HCT116 (cell line): Measurements from ENCODE around the gene NFIA. TPM values are rescaled to one million over a fixed set of nuclear protein-coding genes. Genes with fewer than 3 reads are reported as not detected.

Source experiments
- ATAC-seq: fragments of 200-7000 bp; cut with Tn5 transposase; 2 replicates; pipeline ENCODE4 v1.9.1; 2020; ENCODE audit warnings: mild to moderate bottlenecking, moderate library complexity
- BruUV-seq: library from RNA; stranded (reverse); fragments of 400-500 nt; replicated peaks from 2 replicates; lab custom pipeline; 2021; lab: Mats Ljungman, UMichigan
- CTCF ChIA-PET: fragments of 300-600 bp; sonication (Branson Sonifier 250); formaldehyde crosslinking; loops from one replicate; lab custom pipeline; 2021; ENCODE audit warnings: antibody characterized with exemption; lab: Charles Lee
- POLR2A ChIA-PET: fragments of 300-600, 350-600 bp; sonication (Branson Sonifier 250); formaldehyde crosslinking; loops from one replicate; lab custom pipeline; 2021; ENCODE audit warnings: antibody characterized with exemption; lab: Charles Lee
- RAD21 ChIA-PET, 2 experiments: fragments of 300-600 bp; sonication (Branson Sonifier 250); formaldehyde crosslinking; loops; one replicate each; lab custom pipeline; 2023; ENCODE audit warnings: low total read pairs in 2 of 2; ENCODE audit not compliant: uncharacterized antibody in 2 of 2, unreplicated experiment in 2 of 2, low non-redundant PET in 1 of 2; lab: Charles Lee
- DNase-seq: peaks from one replicate; pipeline ENCODE4 v3.0.0-alpha.2; 2010; ENCODE audit warnings: low read depth, low spot score
- H2AFZ ChIP-seq: fragments of 200-600 bp; shearing (Covaris generic), sonication (generic); 2 replicates; pipeline ENCODE4 v1.6.1; 2017; ENCODE audit warnings: low read depth, mixed run types, mixed read lengths, antibody characterized with exemption, low read length; ENCODE audit not compliant: poor library complexity, severe bottlenecking
- H3K27ac ChIP-seq: 2 replicates; pipeline ENCODE4 v1.5.1; 2012; ENCODE audit warnings: low read depth, low read length
- H3K27me3 ChIP-seq: fragments of 200-600 bp; sonication (generic); 2 replicates; pipeline ENCODE4 v1.6.1; 2016; ENCODE audit warnings: mixed run types, low read length, mixed read lengths; ENCODE audit not compliant: insufficient read depth
- H3K36me3 ChIP-seq, 2 experiments: fragments of 200-500 bp in 1 of 2; fragments of 200-600 bp in 1 of 2; sonication (Bioruptor generic) in 1 of 2; sonication (generic) in 1 of 2; 2 replicates each; pipeline versions ENCODE4 v1.5.1 to v1.6.1; 2014 to 2016; ENCODE audit warnings: low read length in 2 of 2, inconsistent platforms in 1 of 2, mixed read lengths in 1 of 2, mixed run types in 1 of 2; ENCODE audit not compliant: insufficient read depth in 2 of 2, control insufficient read depth in 1 of 2
- H3K4me1 ChIP-seq, 2 experiments: fragments of 200-600 bp in 1 of 2; sonication (generic) in 1 of 2; 2 replicates each; pipeline versions ENCODE4 v1.5.1 to v1.6.1; 2012 to 2017; ENCODE audit warnings: low read length in 2 of 2, inconsistent platforms in 1 of 2, mild to moderate bottlenecking in 1 of 2, mixed read lengths in 1 of 2, mixed run types in 1 of 2, moderate library complexity in 1 of 2; ENCODE audit not compliant: insufficient read depth in 2 of 2, control insufficient read depth in 1 of 2
- H3K4me2 ChIP-seq: fragments of 200-600 bp; sonication (generic); 2 replicates; pipeline ENCODE4 v1.6.1; 2017; ENCODE audit warnings: mixed run types, low read length, mixed read lengths
- H3K4me3 ChIP-seq, 2 experiments: fragments of 200-600 bp in 1 of 2; sonication (generic) in 1 of 2; replicated peaks in 1 of 2; 2 replicates each; pipeline ENCODE4 v1.5.1; 2011 to 2016; ENCODE audit warnings: low read length in 2 of 2, control low read depth in 1 of 2, low read depth in 1 of 2, mild to moderate bottlenecking in 1 of 2, mixed read lengths in 1 of 2, mixed run types in 1 of 2
- H3K79me2 ChIP-seq: fragments of 200-600 bp; sonication (generic); 2 replicates; pipeline ENCODE4 v1.6.1; 2017; ENCODE audit warnings: mild to moderate bottlenecking, mixed run types, low read length, moderate library complexity, mixed read lengths; ENCODE audit not compliant: insufficient read depth
- H3K9ac ChIP-seq: fragments of 200-600 bp; sonication (generic); 2 replicates; pipeline ENCODE4 v1.6.1; 2016; ENCODE audit warnings: low read length, mixed read lengths
- H3K9me2 ChIP-seq: fragments of 200-600 bp; sonication (generic), shearing (Covaris generic); 2 replicates; pipeline ENCODE4 v1.6.1; 2017; ENCODE audit warnings: mixed run types, mild to moderate bottlenecking, moderate library complexity; ENCODE audit not compliant: insufficient read depth
- H3K9me3 ChIP-seq, 2 experiments: fragments of 200-500 bp in 1 of 2; fragments of 200-600 bp in 1 of 2; sonication (Bioruptor generic) in 1 of 2; sonication (generic) in 1 of 2; 2 replicates each; pipeline ENCODE4 v1.6.1; 2014 to 2017; ENCODE audit warnings: low read length in 2 of 2, mixed read lengths in 2 of 2, inconsistent platforms in 1 of 2, low read depth in 1 of 2, mild to moderate bottlenecking in 1 of 2, mixed run types in 1 of 2, moderate library complexity in 1 of 2; ENCODE audit not compliant: control insufficient read depth in 1 of 2, insufficient read depth in 1 of 2
- H4K20me1 ChIP-seq: fragments of 200-600 bp; sonication (generic), shearing (Covaris generic); 2 replicates; pipeline ENCODE4 v1.6.1; 2017; ENCODE audit warnings: mixed run types, mild to moderate bottlenecking, moderate library complexity; ENCODE audit not compliant: insufficient read depth
- CBX3 ChIP-seq: IDR thresholded peaks from 2 replicates; pipeline ENCODE4 v1.6.1; 2012; ENCODE audit warnings: low read depth
- CEBPB ChIP-seq: IDR thresholded peaks from 2 replicates; pipeline ENCODE4 v1.6.1; 2012; ENCODE audit warnings: low read depth
- EGR1 ChIP-seq: IDR thresholded peaks from 2 replicates; pipeline ENCODE4 v1.6.1; 2012; ENCODE audit warnings: low read depth
- ELF1 ChIP-seq: IDR thresholded peaks from 2 replicates; pipeline ENCODE4 v1.6.1; 2012; ENCODE audit warnings: low read depth, borderline replicate concordance
- EZH2phosphoT487 ChIP-seq: fragments of 200-600 bp; IDR thresholded peaks from 2 replicates; pipeline ENCODE4 v1.6.1; 2018; ENCODE audit warnings: antibody characterized with exemption, borderline replicate concordance
- FOSL1 ChIP-seq: IDR thresholded peaks from 2 replicates; pipeline ENCODE4 v1.6.1; 2012; ENCODE audit warnings: low read depth
- JUND ChIP-seq: IDR thresholded peaks from 2 replicates; pipeline ENCODE4 v1.6.1; 2012
- POLR2AphosphoS5 ChIP-seq: IDR thresholded peaks from 2 replicates; pipeline ENCODE4 v1.6.1; 2011; ENCODE audit warnings: mild to moderate bottlenecking, low read depth, low read length, moderate library complexity
- RAD21 ChIP-seq: IDR thresholded peaks from 2 replicates; pipeline ENCODE4 v1.6.1; 2012; ENCODE audit warnings: low read depth, mild to moderate bottlenecking
- SIN3A ChIP-seq: IDR thresholded peaks from 2 replicates; pipeline ENCODE4 v1.6.1; 2012; ENCODE audit warnings: low read depth
- SP1 ChIP-seq: IDR thresholded peaks from 2 replicates; pipeline ENCODE4 v1.6.1; 2012; ENCODE audit warnings: low read depth
- SRF ChIP-seq: IDR thresholded peaks from 2 replicates; pipeline ENCODE4 v1.6.1; 2012; ENCODE audit warnings: low read depth
- TCF7L2 ChIP-seq: IDR thresholded peaks from 2 replicates; pipeline ENCODE4 v1.7.0; 2011; ENCODE audit warnings: borderline replicate concordance, inconsistent platforms; ENCODE audit not compliant: insufficient read depth, insufficient read length; ENCODE audit errors: extremely low read depth
- YY1 ChIP-seq: IDR thresholded peaks from 2 replicates; pipeline ENCODE4 v1.6.1; 2011; ENCODE audit warnings: low read length, low read depth, moderate library complexity, mild to moderate bottlenecking; ENCODE audit not compliant: insufficient replicate concordance; ENCODE audit errors: extremely low read depth
- ZFX ChIP-seq: fragments of 450-650 bp; IDR thresholded peaks from 2 replicates; pipeline ENCODE4 v1.6.1; 2017
- intact Hi-C: fragments of 100-400 bp; cut with micrococcal nuclease; formaldehyde crosslinking; loops from 2 replicates; pipeline ENCODE4 v1.10.0; 2022
- total RNA-seq: library from RNA; stranded (reverse); gene quantifications from one replicate; pipeline ENCODE4 v1.2.1, GENCODE V29; 2021; ENCODE audit not compliant: unreplicated experiment
- TF ChIP-seq, protein P1 (sequence below): IDR thresholded peaks from 2 replicates; pipeline ENCODE4 v1.6.1; 2011; ENCODE audit warnings: mild to moderate bottlenecking, low read length, moderate library complexity; ENCODE audit not compliant: insufficient replicate concordance; ENCODE audit errors: extremely low read depth
- TF ChIP-seq, protein P2 (sequence below), 3 experiments: fragments of 200-600 bp in 1 of 3; sonication (generic) in 1 of 3; IDR thresholded peaks in 2 of 3; conservative IDR thresholded peaks in 1 of 3; 2 replicates each; pipeline ENCODE4 v1.5.1; 2012 to 2017; ENCODE audit warnings: low read depth in 2 of 3, low read length in 2 of 3, antibody characterized with exemption in 1 of 3, borderline replicate concordance in 1 of 3, control low read depth in 1 of 3, mild to moderate bottlenecking in 1 of 3, mixed read lengths in 1 of 3, mixed run types in 1 of 3, moderate library complexity in 1 of 3; ENCODE audit not compliant: insufficient read depth in 1 of 3
- TF ChIP-seq, protein P3 (sequence below): IDR thresholded peaks from 2 replicates; pipeline ENCODE4 v1.6.1; 2012
- TF ChIP-seq, protein P4 (sequence below): IDR thresholded peaks from 2 replicates; pipeline ENCODE4 v1.6.1; 2012; ENCODE audit warnings: low read depth
- TF ChIP-seq, protein P5 (sequence below): IDR thresholded peaks from 2 replicates; pipeline ENCODE4 v1.6.1; 2012

NFIA gene
- total RNA-seq, 1 experiment from 2014 or later, result 17.2 TPM

- Histone ChIP-seq H3K27me3 (no peaks in the 10 kb centered on the region), H3K36me3 (no peaks in the 10 kb centered on the region), H3K27ac (no peak overlapping the region), H3K9ac (no peak overlapping the region), H3K79me2 (no peaks in the 10 kb centered on the region), H3K4me2 (no peak overlapping the region), H3K9me3 (no peaks in the 10 kb centered on the region), H3K4me3 (no peak overlapping the region), H3K4me1 (no peaks in the 10 kb centered on the region), H4K20me1 (no peaks in the 10 kb centered on the region), H3K9me2 (no peaks in the 10 kb centered on the region), H2AFZ (no peak overlapping the region)
- ChIA-PET POLR2A (no interaction called here), CTCF (no interaction called here), RAD21 (no interaction called here)
- intact Hi-C loops, result no loop called here
- TF ChIP-seq SRF, result no peak
- TF ChIP-seq, protein P1, sequence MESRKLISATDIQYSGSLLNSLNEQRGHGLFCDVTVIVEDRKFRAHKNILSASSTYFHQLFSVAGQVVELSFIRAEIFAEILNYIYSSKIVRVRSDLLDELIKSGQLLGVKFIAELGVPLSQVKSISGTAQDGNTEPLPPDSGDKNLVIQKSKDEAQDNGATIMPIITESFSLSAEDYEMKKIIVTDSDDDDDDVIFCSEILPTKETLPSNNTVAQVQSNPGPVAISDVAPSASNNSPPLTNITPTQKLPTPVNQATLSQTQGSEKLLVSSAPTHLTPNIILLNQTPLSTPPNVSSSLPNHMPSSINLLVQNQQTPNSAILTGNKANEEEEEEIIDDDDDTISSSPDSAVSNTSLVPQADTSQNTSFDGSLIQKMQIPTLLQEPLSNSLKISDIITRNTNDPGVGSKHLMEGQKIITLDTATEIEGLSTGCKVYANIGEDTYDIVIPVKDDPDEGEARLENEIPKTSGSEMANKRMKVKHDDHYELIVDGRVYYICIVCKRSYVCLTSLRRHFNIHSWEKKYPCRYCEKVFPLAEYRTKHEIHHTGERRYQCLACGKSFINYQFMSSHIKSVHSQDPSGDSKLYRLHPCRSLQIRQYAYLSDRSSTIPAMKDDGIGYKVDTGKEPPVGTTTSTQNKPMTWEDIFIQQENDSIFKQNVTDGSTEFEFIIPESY, result no peak
- TF ChIP-seq EGR1, result no peak
- no peak for TF ChIP-seq ZFX
- TF ChIP-seq EZH2phosphoT487, result no peak
- TF ChIP-seq, protein P2, sequence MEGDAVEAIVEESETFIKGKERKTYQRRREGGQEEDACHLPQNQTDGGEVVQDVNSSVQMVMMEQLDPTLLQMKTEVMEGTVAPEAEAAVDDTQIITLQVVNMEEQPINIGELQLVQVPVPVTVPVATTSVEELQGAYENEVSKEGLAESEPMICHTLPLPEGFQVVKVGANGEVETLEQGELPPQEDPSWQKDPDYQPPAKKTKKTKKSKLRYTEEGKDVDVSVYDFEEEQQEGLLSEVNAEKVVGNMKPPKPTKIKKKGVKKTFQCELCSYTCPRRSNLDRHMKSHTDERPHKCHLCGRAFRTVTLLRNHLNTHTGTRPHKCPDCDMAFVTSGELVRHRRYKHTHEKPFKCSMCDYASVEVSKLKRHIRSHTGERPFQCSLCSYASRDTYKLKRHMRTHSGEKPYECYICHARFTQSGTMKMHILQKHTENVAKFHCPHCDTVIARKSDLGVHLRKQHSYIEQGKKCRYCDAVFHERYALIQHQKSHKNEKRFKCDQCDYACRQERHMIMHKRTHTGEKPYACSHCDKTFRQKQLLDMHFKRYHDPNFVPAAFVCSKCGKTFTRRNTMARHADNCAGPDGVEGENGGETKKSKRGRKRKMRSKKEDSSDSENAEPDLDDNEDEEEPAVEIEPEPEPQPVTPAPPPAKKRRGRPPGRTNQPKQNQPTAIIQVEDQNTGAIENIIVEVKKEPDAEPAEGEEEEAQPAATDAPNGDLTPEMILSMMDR (IDR thresholded peaks at IDR 0.05 in 2 of 3, conservative IDR thresholded peaks at IDR 0.05 in 1 of 3; ENCODE audit: borderline replicate concordance in 1 of 3, insufficient read depth in 1 of 3, low read depth in 2 of 3, low read length in 2 of 3), result no peak
- TF ChIP-seq SP1, result no peak
- TF ChIP-seq RAD21, result no peak
- no peak for TF ChIP-seq ELF1
- no peak for TF ChIP-seq FOSL1
- no peak for TF ChIP-seq JUND
- TF ChIP-seq POLR2AphosphoS5, result no peak
- TF ChIP-seq, protein P3, sequence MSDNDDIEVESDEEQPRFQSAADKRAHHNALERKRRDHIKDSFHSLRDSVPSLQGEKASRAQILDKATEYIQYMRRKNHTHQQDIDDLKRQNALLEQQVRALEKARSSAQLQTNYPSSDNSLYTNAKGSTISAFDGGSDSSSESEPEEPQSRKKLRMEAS, result no peak
- no peak for TF ChIP-seq YY1
- TF ChIP-seq CEBPB, result no peak
- TF ChIP-seq CBX3, result no peak
- TF ChIP-seq, protein P4, sequence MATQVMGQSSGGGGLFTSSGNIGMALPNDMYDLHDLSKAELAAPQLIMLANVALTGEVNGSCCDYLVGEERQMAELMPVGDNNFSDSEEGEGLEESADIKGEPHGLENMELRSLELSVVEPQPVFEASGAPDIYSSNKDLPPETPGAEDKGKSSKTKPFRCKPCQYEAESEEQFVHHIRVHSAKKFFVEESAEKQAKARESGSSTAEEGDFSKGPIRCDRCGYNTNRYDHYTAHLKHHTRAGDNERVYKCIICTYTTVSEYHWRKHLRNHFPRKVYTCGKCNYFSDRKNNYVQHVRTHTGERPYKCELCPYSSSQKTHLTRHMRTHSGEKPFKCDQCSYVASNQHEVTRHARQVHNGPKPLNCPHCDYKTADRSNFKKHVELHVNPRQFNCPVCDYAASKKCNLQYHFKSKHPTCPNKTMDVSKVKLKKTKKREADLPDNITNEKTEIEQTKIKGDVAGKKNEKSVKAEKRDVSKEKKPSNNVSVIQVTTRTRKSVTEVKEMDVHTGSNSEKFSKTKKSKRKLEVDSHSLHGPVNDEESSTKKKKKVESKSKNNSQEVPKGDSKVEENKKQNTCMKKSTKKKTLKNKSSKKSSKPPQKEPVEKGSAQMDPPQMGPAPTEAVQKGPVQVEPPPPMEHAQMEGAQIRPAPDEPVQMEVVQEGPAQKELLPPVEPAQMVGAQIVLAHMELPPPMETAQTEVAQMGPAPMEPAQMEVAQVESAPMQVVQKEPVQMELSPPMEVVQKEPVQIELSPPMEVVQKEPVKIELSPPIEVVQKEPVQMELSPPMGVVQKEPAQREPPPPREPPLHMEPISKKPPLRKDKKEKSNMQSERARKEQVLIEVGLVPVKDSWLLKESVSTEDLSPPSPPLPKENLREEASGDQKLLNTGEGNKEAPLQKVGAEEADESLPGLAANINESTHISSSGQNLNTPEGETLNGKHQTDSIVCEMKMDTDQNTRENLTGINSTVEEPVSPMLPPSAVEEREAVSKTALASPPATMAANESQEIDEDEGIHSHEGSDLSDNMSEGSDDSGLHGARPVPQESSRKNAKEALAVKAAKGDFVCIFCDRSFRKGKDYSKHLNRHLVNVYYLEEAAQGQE, result no peak
- TF ChIP-seq TCF7L2, result no peak
- TF ChIP-seq, protein P5, sequence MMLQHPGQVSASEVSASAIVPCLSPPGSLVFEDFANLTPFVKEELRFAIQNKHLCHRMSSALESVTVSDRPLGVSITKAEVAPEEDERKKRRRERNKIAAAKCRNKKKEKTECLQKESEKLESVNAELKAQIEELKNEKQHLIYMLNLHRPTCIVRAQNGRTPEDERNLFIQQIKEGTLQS, result no peak
- no peak for TF ChIP-seq SIN3A
- ATAC-seq, result no peak
- no TSS peak for BruUV-seq
- DNase-seq, result no peak
These were observed 279.6 kb downstream of the NFIA start for GRCh38 chr1:61361931-61362330.
